NCI-H226 (cell line): Measurements from ENCODE around the gene PHF21B.
"Not testable (repeated sequence)": the region's sequence is repeated elsewhere in the genome, so short reads cannot be mapped to it uniquely, and the experiment has no call there.

ENCODE experiments used
- DNase-seq: peaks from one replicate; pipeline ENCODE4 v3.0.0-alpha.2; 2015

Gene PHF21B

GRCh38 chr22:44862981-44863860 is 146.6 kb downstream of the PHF21B start:
- DNase-seq = no peak

GRCh38 chr22:44862281-44862680 is 147.5 kb downstream of the PHF21B start:
- DNase-seq = no peak

- DNase-seq = no peak
Measured at GRCh38 chr22:44861245-44861644, 148.6 kb downstream of the PHF21B start.

GRCh38 chr22:44860311-44860710 is 149.5 kb downstream of the PHF21B start:
- no peak for DNase-seq

GRCh38 chr22:44859641-44860040 is 150.2 kb downstream of the PHF21B start:
- no peak for DNase-seq

- not testable (repeated sequence) for DNase-seq
Measured at GRCh38 chr22:44858819-44859218, 151.0 kb downstream of the PHF21B start.

- DNase-seq = no peak
Measured at GRCh38 chr22:44855855-44856254, 153.9 kb downstream of the PHF21B start.

GRCh38 chr22:44854641-44855040 is 155.2 kb downstream of the PHF21B start:
- not testable (repeated sequence) for DNase-seq

GRCh38 chr22:44850946-44851345 is 158.9 kb downstream of the PHF21B start:
- DNase-seq = no peak

- DNase-seq = no peak
Measured at GRCh38 chr22:44848791-44849420, 160.9 kb downstream of the PHF21B start.

GRCh38 chr22:44848296-44848741 is 161.5 kb downstream of the PHF21B start:
- DNase-seq = no peak

GRCh38 chr22:44847892-44848291 is 161.9 kb downstream of the PHF21B start:
- DNase-seq = no peak

- DNase-seq = no peak
Measured at GRCh38 chr22:44847380-44847779, 162.4 kb downstream of the PHF21B start.

- no peak for DNase-seq
Measured at GRCh38 chr22:44846726-44847275, 163.0 kb downstream of the PHF21B start.

- no peak for DNase-seq
Measured at GRCh38 chr22:44845796-44846720, 163.7 kb downstream of the PHF21B start.

GRCh38 chr22:44845191-44845590 is 164.6 kb downstream of the PHF21B start:
- no peak for DNase-seq

GRCh38 chr22:44842417-44842816 is 167.4 kb downstream of the PHF21B start:
- DNase-seq = no peak

- DNase-seq = no peak
Measured at GRCh38 chr22:44840611-44841322, 169.0 kb downstream of the PHF21B start.

GRCh38 chr22:44839721-44840120 is 170.1 kb downstream of the PHF21B start:
- DNase-seq = no peak

GRCh38 chr22:44839061-44839460 is 170.7 kb downstream of the PHF21B start:
- no peak for DNase-seq

- DNase-seq = no peak
Measured at GRCh38 chr22:44838316-44839016, 171.3 kb downstream of the PHF21B start.
